ENCODE data around the gene LRRC75A.
"Not testable (repeated sequence)": the region's sequence is repeated elsewhere in the genome, so short reads cannot be mapped to it uniquely, and the experiment has no call there.

LRRC75A gene

GRCh38 chr17:16449121-16449570 is 42.8 kb downstream of the LRRC75A start:
- no peak for DNase-seq (ENCODE audit: low read depth)

- DNase-seq (ENCODE audit: low read depth) = no peak
Measured at GRCh38 chr17:16448490-16448889, 43.5 kb downstream of the LRRC75A start.

- DNase-seq (ENCODE audit: low read depth) = no peak
Measured at GRCh38 chr17:16447676-16448075, 44.3 kb downstream of the LRRC75A start.

- no peak for DNase-seq (ENCODE audit: low read depth)
Measured at GRCh38 chr17:16446338-16446983, 45.5 kb downstream of the LRRC75A start.

GRCh38 chr17:16444258-16444886 is 47.6 kb downstream of the LRRC75A start:
- DNase-seq (ENCODE audit: low read depth) = no peak

GRCh38 chr17:16443511-16444257 is 48.3 kb downstream of the LRRC75A start:
- no peak for DNase-seq (ENCODE audit: low read depth)

- no peak for DNase-seq (ENCODE audit: low read depth)
Measured at GRCh38 chr17:16442594-16443510, 49.1 kb downstream of the LRRC75A start.

- no peak for DNase-seq (ENCODE audit: low read depth)
Measured at GRCh38 chr17:16442141-16442540, 49.9 kb downstream of the LRRC75A start.

GRCh38 chr17:16440901-16441629 is 50.9 kb downstream of the LRRC75A start:
- no peak for DNase-seq (ENCODE audit: low read depth)

GRCh38 chr17:16440354-16440753 is 51.6 kb downstream of the LRRC75A start:
- DNase-seq (ENCODE audit: low read depth) = not testable (repeated sequence)

- DNase-seq (ENCODE audit: low read depth) = no peak
Measured at GRCh38 chr17:16439811-16440351, 52.1 kb downstream of the LRRC75A start.

GRCh38 chr17:16439303-16439791 is 52.6 kb downstream of the LRRC75A start:
- no peak for DNase-seq (ENCODE audit: low read depth)

- DNase-seq (ENCODE audit: low read depth) = peak; percentile 100
Measured at GRCh38 chr17:16438557-16439302, 53.3 kb downstream of the LRRC75A start.

GRCh38 chr17:16438173-16438556 is 53.8 kb downstream of the LRRC75A start:
- no peak for DNase-seq (ENCODE audit: low read depth)

GRCh38 chr17:16437083-16437482 is 54.9 kb downstream of the LRRC75A start:
- no peak for DNase-seq (ENCODE audit: low read depth)

- no peak for DNase-seq (ENCODE audit: low read depth)
Measured at GRCh38 chr17:16435925-16436886, 55.8 kb downstream of the LRRC75A start.

GRCh38 chr17:16434662-16435061 is 57.3 kb downstream of the LRRC75A start:
- no peak for DNase-seq (ENCODE audit: low read depth)

- DNase-seq (ENCODE audit: low read depth) = no peak
Measured at GRCh38 chr17:16433514-16433913, 58.5 kb downstream of the LRRC75A start.

- DNase-seq (ENCODE audit: low read depth) = no peak
Measured at GRCh38 chr17:16432017-16432416, 60.0 kb downstream of the LRRC75A start.
